Embryonic facial prominence (tissue), 1 donor: Measurements from ENCODE around the gene UBXN1.
"Not testable (repeated sequence)": the region's sequence is repeated elsewhere in the genome, so short reads cannot be mapped to it uniquely, and the experiment has no call there.

ENCODE experiments used
- DNase-seq: peaks from one replicate; pipeline ENCODE4 v3.0.0-alpha.2; 2016; ENCODE audit errors: extremely low spot score

The UBXN1 gene

DNA sequence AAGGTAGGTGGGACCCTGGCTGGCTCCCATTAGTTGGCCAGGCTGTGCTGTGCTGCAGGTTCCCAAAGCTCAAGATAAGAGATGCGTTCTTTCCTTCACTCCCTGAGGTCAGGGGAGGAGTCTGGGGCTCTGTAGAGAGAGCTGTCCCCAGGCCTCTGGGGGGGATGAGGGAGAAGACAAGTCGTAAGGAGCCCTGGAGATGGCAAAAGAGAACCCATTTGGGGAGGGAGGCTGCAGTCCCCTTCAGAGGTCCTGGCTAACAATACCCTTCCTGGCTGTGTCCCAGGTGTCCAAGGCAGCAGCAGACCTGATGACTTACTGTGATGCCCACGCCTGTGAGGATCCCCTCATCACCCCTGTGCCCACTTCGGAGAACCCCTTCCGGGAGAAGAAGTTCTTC is 29.5 kb upstream of the UBXN1 start:
- no peak for DNase-seq

DNA sequence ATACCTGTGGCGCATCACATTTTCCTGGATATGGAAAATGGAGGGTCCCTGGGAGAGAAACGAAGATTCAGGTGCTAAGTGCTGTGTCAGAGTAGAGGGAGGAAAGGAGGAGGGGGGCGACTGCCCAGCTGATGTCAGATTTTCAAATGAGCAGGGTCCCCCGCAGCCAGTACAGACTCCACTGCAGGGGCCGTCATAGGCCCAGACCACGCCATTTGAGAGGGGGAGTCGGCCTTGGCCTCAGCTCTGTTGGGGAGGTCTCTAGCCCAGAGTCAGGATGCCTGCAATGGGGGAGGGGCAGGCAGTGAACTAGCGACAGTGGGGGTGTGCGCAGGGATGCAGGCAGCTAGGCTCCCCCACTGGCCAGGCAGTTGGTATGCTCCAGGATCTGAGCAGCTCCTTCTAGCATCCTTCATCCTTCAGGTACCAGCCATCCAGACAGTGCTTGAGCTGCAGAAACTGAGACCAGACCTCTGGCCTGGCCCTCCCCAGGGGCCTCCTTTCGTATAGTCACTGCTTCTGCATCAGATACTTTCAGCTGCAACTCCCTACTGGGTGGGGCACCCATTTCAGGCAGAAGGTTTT is 28.5 kb upstream of the UBXN1 start, which contains the start of the genes BSCL2 and GNG3:
TSS of gene BSCL2 (minus strand) at position 148 of the 585 bp plus-strand sequence. CDS start 229 bp downstream, outside the sequence.
TSS of gene GNG3 (plus strand) at position 400 of the 585 bp plus-strand sequence. CDS start 620 bp downstream, outside the sequence.
- DNase-seq, result peak; percentile 8

- DNase-seq, result no peak
Measured at GRCh38 chr11:62706850-62707247, 28.0 kb upstream of the UBXN1 start.

- DNase-seq, result peak; percentile 84
Measured at GRCh38 chr11:62705880-62706849, 27.3 kb upstream of the UBXN1 start.

- DNase-seq, result no peak
Measured at GRCh38 chr11:62705413-62705812, 26.5 kb upstream of the UBXN1 start.

- not testable (repeated sequence) for DNase-seq
Measured at GRCh38 chr11:62703921-62704320, 25.0 kb upstream of the UBXN1 start.

DNA sequence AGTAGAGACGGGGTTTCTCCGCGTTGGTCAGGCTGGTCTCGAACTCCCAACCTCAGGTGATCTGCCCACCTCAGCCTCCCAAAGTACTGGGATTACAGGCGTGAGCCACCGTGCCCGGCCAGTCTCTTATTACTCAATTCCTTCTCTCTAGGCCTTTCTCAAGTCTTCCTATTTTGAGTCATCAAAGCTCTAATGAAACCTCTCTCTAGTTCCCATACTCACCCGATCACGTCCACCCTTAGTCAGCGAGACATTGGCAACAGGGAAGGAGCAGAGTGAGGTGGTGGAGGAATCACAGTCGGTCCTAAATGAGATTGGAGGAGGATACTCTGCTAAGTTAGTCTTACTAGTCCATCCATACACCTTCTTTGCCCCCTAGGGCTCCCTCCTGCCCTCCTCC is 23.4 kb upstream of the UBXN1 start:
- DNase-seq, result no peak

GRCh38 chr11:62694455-62695167 is 15.7 kb upstream of the UBXN1 start:
- no peak for DNase-seq

GRCh38 chr11:62693624-62694023 is 14.8 kb upstream of the UBXN1 start:
- not testable (repeated sequence) for DNase-seq

- no peak for DNase-seq
Measured at GRCh38 chr11:62689421-62690183, 10.7 kb upstream of the UBXN1 start, which contains the start of gene LRRN4CL. LRRN4CL (minus strand) TSS chr11:62689530; CDS start chr11:62688508, 1,022 bp downstream.

DNA sequence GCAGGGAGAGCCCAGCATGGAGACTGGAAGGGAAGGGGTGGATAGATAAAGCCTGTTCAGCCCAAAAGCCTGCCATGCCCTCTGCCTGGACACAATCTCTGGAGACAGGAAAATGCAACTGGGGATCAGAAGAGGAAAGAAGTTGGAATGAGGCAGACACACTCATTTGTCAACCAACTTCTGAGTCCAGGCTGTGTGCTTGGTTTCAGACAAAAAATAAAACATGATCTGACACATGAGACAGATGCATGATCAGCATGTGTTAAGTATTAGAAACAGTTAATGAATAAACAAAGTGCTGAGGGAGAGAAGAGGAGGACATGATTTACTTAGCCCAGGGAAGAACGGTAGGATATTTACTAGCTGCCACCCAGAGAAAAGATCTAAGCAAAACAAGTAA is 9.6 kb upstream of the UBXN1 start:
- DNase-seq, result no peak

GRCh38 chr11:62687508-62688396 is 8.9 kb upstream of the UBXN1 start:
- no peak for DNase-seq

DNA sequence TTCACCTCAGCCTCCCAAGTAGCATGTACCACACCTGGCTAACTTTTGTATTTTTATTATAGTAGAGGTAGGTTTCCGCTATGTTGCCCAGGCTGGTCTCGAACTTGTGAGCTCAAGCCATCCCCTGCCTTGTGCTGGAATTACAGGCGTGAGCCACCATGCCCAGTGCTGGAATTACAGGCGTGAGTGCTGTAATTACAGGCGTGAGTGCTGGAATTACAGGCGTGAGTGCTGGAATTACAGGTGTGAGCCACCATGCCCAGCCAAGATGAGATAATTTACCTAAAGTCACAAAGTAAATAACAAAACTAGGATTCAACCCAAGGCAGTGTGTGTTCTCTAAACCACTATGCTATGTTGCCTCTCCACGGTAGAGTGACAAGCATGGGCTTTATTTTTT is 3.6 kb upstream of the UBXN1 start:
- no peak for DNase-seq

- DNase-seq, result no peak
Measured at GRCh38 chr11:62680825-62681240, 2.0 kb upstream of the UBXN1 start.

DNA sequence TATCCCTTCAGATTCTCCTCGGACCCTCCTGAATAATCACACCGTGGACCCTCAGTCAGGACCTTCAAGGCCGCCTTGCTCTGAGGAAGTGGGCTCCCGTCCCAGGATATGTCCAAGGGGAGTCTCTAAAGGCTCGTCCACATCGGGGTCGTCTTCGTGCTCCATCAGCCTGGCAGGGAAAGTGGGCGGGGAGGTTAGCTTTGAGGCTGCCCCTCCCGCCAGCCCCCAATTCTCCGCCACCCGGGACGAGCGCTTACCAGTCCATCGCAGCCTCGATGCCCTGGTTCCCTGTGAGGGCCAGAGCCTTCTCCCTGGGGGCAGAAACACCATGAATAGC is 472 bp downstream of the UBXN1 start:
- no peak for DNase-seq

GRCh38 chr11:62677714-62678113 is 1.2 kb downstream of the UBXN1 start:
- no peak for DNase-seq

GRCh38 chr11:62677156-62677555 is 1.7 kb downstream of the UBXN1 start:
- no peak for DNase-seq

DNA sequence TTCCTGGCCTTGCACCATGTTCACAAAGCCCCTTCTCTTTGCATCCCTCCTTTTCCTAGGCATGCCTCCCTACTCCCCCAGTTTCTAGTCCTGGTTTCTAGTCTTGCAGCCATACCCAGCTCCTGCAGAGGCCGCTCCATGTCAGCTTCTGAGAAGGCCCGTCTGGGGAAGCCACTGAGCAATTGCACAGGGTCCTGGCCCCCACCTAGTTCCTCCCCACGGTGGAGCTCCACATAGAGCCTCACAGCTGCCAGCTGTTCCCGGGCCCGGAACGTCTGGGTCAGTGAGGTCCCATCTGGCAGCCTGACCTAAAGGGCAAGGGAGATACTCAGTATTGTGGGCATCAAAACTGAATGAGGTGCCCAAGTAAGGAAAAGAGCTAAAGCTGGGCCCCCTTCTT is 2.2 kb downstream of the UBXN1 start:
- DNase-seq, result no peak

DNA sequence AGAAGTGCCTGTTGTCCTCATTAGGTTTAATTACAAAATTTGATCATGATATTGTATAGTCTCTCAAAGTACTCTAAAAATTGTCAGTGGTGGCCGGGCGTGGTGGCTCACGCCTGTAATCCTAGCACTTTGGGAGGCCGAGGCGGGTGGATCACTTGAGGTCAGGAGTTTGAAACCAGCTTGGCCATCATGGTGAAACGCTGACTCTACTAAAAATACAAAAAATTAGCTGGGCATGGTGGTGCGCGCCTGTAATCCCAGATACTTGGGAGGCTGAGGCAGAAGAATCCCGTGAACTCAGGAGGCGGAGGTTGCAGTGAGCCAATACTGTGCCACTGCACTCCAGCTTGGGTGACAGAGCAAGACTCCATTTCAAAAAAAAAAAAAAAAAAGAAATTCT is 3.5 kb downstream of the UBXN1 start:
- DNase-seq, result not testable (repeated sequence)

GRCh38 chr11:62673196-62673525 is 5.7 kb downstream of the UBXN1 start:
- no peak for DNase-seq
